Fibroblast of peridontal ligament (primary cell): ENCODE results near the gene AKAP9.
"Not testable (repeated sequence)": the region's sequence is repeated elsewhere in the genome, so short reads cannot be mapped to it uniquely, and the experiment has no call there.

Experiments
- DNase-seq: peaks from one replicate; pipeline ENCODE4 v3.0.0-alpha.2; 2010; ENCODE audit errors: extremely low read depth

Gene AKAP9

DNA sequence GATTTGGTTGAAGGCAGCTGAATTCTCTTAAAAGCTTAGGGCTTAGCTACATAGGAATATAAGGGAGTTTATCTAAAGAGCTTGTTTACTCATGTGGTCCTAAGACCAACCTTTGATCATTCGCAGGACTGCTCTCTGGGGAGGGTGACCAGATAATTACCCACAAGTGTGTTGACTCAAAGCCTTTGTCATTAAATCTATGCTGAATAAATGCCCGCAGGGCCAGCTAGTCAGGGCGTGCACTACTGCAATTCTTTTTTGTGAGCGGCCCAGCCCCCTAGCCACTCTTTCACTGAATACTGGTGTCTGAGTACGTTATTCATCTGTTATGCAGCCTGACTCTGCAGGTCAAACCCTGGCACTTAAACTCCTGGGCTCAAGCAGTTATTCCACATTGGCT is 69.6 kb downstream of the AKAP9 start:
- no peak for DNase-seq

DNA sequence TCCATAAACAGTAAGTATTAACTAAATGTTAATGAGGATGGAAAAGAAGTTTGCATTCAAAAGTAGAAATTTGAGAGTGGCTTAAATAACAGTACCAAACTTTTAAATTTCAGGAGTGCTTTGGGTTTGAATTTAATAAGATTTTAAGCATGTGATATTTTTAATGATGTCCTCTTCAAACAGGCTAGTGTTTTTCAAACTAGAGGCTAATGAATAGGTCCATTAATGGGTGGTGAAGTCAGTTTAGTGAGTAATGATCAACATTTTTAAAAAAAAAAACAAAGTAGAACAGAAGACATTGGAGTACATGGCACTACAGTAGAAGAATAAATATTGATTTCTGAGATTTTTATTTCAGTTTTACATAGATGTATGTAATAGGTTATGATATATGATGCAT is 72.9 kb downstream of the AKAP9 start:
- no peak for DNase-seq

DNA sequence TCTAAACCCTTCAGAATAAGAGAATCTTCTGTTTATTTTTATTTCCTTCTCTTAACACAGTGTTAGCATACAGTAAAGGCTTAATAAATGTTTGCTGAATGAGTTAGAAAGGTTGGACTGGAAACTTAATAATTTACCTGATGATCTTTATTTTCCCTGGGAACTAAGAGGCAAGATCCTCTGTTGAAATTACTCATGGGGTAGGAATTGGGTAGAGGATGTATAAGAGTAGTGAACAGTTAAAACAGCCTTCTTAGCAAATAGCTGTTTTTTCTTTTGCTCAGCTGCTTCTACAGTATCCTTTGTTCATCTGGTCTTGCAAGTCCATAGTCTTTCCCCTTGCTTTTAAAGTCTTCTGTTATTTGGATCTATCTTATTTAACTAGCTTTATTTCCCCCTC is 80.0 kb downstream of the AKAP9 start:
- DNase-seq, result no peak

DNA sequence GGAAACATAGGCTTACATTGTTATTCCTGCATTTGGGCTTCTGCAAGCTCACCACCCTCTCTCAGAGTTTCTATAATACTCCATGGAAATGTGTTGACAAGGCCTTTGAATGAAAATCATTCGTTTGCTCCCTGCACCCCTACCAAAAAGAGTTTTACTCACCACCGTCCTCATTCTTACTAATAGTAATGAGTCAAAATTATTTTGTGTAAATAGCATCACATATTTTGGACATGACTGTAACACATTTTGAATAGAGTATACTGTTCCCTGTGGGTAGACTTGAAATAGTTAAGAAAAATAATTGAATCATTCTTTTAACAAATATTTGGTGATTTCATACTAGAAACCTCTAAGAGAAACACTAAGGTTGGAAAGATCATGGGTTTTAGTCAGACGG is 84.6 kb downstream of the AKAP9 start:
- DNase-seq, result peak; percentile 56

DNA sequence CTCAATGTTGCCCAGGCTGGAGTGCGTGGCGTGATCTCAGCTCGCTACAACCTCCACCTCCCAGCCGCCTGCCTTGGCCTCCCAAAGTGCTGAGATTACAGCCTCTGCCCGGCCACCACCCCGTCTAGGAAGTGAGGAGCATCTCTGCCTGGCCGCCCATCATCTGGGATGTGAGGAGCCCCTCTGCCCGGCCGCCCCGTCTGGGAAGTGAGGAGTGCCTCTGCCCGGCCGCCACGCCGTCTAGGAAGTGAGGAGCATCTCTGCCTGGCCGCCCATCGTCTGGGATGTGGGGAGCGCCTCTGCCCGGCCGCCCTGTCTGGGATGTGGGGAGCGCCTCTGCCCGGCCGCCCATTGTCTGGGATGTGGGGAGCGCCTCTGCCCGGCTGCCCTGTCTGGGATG is 86.0 kb downstream of the AKAP9 start:
- DNase-seq, result not testable (repeated sequence)

DNA sequence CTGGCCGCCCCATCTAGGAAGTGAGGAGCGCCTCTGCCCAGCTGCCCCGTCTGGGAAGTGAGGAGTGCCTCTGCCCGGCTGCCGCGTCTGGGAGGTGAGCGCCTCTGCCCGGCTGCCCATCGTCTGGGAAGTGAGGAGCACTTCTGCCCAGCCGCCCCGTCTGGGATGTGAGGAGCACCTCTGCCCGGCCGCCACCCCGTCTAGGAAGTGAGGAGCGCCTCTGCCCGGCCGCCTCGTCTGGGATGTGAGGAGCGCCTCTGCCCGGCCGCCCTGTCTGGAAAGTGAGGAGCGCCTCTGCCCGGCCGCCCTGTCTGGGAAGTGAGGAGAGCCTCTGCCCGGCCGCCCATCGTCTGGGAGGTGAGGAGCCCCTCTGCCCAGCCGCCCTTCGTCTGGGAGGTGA is 86.5 kb downstream of the AKAP9 start:
- not testable (repeated sequence) for DNase-seq

DNA sequence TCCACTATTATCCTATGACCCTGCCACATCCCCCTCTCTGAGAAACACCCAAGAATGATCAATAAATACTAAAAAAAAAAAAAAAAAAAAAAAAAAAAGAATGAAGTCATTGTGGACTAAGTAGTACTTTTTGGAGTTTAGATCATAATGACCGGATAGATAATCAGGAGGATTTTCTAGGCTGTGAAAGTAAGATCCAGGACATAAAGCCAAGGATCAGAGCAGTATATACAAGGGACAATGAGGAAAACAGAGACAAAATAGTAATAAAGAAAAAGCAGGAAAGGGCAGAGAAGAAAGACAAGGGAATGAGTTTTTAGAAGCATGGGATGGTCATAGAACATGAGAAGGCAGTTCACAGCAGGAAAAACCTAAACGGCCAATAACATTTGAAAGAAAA is 87.6 kb downstream of the AKAP9 start:
- DNase-seq, result no peak

DNA sequence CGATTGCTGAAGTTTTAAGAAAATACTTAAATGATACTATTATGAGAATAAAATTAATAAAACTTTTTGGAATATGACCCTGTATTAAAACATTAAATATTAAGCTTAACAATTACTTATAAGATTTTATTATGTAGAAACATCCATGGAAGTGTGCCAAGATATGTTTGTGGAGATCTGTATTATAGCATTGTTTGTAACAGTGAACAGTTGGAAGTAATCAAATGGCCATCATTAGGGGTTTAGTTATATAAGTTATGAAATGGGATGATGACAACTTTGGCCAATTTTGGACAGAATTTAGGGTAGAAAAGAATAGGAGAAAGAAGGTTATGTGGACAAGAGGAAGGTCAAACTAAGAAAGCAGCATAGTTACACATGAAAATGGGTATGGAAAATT is 88.0 kb downstream of the AKAP9 start:
- DNase-seq, result no peak

DNA sequence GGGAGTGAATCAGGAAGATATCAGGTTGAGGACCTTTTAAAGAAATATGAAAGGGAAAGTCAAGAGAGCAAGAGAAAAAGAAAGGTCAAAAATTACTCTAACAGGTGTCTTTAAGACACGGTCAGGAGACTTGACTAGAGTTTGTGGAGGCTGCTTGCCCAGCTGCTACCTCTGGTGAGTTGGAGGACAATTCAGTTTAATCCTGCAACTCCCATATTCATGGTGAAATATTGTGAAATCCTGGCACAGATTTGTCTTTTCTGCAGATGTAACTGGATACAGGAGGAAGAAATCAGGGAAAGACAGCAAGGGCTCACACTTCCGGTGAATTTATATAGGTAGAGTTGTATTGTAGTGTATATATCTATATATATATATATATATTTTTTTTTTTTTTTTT is 93.5 kb downstream of the AKAP9 start:
- DNase-seq, result peak; percentile 78

DNA sequence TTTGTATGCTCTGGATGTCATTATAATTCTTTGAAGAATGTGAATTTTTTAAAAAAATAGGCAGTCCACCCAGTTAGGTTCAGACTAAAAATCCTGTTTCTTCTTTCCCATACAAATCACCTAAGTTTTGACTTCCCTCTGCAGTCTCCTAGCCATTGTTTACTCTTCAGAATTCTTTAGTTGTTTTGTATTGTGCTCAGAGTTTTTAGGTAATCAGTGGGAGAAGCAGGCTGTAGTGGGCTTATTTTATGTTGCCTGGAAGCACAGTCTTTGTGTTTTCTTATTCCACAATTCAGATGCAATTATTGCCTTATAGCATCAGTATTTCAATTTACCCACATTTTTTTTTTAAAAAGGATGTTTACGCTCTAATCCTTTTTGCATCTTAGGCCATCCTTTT is 94.9 kb downstream of the AKAP9 start:
- no peak for DNase-seq

DNA sequence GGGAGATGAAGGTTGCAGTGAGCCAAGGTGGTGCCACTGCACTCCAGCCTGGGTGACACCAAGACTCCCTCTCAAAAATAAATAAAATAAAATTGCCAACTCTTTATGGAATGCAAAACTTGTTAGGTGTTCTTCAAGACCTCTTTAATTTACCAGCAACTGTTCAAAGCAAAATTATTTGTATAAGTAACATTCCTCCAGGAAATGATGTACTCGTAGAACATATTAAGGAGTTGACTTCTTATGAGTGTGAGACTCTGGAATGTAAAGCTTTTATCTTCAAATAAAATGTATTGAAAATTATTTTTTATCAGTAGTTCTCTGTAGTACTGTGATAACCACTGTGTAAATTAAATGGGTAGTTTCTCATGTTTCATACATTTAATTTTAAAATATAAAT is 99.2 kb downstream of the AKAP9 start:
- no peak for DNase-seq

DNA sequence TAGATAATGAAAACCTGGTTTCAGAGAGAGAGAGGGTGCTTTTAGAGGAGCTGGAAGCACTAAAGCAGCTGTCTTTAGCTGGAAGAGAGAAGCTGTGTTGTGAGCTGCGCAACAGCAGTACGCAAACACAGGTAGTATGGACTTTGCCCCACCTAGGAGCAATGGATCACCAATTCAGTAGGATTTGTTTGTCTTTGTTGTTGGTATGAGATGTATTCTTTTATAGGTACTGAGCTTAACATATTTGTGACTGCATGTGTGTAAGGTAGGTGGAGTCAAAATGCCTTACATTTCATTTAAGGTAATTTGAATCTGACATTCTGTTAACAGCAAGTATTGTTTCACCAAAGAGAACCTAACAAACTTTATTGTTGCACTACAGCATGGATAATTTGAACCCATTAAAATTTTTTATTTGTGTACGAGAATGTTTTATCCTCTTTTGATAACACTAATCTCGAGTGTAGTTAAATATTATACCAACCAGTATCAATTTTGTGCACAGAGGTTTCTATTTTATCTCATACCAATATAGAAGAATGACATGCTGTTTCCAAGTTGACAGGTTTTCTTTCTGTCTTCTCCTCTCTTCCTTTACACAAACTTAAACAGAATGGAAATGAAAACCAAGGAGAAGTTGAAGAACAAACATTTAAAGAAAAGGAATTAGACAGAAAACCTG is 101.5 kb downstream of the AKAP9 start:
- DNase-seq, result no peak

DNA sequence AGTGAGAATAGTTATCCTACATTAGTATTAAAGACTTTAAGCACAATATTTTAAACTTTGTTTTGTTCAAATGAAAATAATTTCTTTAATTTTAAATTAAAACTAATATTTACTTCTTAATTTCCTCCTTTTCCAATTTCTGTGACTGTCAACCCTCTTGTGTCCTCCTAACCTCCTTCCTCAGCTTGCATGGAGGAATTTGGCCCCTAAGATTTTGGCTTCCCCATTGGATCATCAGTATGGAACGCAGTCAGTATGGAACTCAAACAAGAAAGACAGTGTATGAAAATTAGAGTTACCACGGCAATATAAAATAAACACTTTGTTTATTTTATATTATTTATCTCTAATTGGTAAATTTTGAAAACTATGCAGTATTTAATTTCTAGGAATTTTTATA is 102.4 kb downstream of the AKAP9 start:
- DNase-seq, result no peak

DNA sequence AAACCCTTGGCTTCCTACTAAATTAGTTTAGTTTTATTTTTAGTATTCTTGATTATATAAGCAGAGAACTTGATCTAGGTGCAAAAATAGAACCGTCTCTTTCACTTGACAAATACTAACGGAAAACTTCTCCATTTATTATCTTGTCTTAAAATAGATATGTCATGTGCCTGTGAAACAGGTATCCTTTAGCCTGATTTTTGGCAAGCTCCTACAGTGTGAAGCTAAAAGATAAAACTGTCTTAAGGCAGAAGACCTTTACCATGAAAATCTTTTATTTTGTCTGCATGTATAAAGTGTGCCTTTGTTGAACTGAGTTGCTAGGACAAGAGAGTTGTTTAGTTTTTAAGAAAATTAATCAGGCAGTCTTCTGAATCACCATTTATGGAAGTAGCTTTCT is 103.0 kb downstream of the AKAP9 start:
- DNase-seq, result peak; percentile 28

DNA sequence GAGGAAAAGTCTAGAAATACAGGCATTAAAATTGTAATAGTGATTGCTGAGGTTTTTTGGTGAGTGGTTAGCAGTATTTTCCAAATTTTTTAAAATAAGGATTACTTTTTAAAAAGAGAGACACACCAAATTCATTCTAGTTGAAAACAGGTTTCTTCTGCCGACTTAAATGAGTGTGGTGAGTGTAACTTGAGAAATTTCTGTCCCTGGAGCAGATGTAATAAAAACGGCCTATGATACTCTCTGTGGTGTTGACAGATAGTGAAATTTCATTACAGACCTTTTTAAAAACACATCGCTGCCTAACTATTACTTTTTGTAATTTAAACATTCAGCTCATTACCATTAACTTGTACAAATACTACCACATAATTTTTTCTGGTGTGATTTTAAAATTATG is 103.5 kb downstream of the AKAP9 start:
- DNase-seq, result peak; percentile 25

DNA sequence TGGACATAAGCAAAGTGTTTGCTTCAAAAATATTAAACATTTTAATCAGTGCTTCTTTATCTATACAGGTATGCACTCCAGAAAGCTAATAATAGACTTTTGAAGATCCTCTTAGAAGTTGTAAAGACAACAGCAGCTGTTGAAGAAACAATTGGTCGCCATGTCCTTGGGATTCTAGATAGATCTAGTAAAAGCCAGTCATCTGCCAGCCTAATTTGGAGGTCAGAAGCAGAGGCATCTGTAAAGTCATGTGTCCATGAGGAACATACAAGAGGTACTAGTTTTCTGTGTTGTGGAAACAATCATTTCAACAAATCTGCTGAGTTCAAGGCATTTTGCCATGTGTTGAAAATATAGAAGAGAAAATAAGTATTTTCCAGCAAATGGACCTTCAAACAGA is 104.3 kb downstream of the AKAP9 start:
- DNase-seq, result no peak

DNA sequence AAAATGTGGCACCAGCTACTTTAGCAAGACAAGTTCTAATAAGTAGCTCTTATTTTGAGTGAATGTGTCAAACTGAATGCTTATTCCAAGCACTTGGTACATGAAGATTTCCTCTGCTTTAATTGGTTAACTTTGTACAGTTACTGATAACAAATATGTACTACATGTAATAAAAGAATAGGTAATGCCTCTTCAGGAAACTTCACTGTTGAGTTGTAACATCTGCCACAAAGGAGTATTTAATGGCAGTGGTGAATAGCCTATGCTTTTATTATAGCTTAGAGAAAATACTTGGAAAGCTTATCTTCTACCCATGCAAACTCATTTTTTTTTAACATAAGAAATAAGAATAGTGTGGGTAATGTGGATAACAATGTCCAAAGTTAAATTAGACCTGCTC is 111.0 kb downstream of the AKAP9 start:
- DNase-seq, result no peak

DNA sequence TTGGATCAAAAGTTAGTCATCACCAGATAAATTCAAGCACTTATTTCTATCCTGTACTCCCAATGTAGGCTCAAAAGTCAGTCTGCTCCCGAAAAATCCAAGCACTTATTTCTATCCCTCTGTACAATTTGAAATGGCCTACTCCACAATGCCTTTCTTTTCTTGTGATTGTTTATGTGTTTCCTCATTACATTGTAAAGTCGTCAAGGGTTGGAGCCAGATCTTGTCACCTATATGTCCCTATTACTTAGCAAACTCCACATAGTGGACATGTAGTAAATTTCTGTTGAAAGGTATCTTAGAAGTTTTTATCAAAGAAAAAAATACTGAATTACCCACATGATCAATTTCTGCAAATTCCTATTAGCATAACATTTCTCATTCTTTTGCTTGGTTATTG is 111.5 kb downstream of the AKAP9 start:
- no peak for DNase-seq

DNA sequence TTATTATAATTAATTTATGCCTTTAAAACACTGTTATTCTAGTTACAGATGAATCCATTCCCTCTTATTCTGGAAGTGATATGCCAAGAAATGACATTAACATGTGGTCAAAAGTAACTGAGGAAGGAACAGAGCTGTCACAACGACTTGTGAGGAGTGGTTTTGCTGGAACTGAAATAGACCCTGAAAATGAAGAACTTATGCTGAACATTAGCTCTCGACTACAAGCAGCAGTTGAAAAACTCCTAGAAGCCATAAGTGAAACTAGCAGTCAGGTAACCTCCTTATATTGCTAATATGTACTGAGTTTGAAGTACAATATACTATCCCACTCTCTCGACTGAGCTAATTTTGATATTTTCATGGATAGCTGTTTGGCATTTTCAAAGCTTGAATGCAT is 112.0 kb downstream of the AKAP9 start:
- no peak for DNase-seq

DNA sequence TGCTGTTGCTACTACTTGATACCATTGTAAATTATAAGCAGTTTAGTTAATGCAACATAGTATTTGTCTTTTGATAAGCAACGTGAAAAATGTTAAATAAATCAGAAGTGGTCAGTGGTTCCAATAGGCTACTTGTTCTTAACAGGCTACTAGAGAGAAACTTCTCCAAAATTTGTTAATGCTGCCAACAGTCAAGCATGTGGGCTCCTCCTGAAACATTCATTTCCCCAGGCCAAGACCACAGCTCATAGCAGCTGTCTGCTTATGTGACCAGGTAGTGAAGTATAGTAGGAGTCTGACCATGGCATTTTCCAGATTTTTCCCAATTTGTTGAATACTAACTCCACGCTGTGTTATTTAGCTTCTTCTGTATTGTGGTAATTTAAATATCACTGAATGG is 112.7 kb downstream of the AKAP9 start:
- no peak for DNase-seq

DNA sequence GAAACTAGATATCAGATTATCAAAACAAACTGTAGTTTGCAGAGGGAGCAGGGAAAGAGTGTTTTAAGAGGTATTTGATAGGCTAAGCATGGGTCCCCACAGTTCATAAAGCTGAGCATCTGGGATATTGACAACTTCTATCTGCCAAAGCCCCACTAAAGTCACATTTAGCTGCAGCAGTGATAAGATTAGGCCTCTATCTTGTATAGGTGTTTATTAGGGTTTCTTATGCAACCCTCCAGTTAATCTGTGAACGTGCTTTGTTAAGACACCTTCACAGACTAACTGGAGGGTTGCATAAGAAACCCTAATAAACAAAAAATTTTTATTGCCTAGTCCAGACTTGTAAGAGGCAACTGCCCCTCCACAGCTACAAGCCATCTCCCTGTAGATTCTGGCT is 115.6 kb downstream of the AKAP9 start:
- no peak for DNase-seq

DNA sequence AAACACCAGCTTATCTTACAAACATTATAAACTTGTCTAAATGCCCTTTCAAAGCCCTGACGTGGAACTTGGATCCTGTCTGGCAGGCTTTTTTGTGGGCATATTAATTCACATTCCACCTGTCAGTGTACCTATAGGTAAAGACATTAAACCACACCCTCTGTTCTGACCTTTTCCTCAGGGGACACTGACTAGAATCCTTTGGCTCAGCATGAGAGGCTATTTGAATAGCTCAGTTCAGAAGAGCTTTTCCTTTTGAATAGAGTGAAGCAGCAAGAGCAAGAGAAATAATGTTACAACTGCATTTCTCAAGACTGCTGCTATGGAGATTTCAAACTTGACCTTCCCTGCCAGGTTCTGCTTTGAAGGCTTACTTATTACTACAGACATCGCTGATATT is 116.7 kb downstream of the AKAP9 start:
- peak; percentile 10 for DNase-seq

DNA sequence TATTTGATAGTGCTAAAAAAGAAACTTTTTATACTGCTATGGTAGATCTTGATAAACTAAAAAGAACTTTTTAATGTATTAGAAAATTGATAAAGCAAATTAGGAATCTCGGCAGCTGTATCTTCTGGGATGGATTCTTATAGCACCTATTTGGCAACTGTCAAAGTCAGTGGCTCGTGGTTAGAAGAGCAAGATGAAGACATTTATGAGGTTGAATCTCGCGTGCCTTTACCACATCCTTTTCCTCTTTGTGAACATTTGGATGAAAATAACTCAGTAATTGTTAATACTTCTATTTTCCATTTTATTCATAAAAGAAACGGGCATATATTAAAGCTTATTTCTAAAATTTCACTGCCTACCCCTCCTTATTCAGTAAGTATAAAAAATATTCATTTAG is 117.4 kb downstream of the AKAP9 start:
- no peak for DNase-seq

DNA sequence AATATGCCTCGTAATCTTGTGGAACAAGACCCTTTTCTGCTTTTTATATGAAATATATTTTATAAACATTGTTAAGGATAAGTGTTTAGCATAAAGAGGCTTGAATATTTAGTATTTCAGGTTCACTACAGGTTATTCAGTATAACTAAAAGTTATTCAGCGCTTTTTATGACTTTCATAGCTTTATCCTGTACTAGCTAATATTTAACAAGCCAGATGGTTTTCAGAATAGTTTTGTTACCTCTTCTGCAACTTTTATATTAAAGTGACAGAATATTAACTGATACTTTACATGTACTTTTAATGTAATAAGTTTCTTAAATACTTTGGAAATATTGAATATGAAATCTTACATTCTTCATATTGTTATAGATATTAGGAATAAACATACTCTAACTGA is 118.2 kb downstream of the AKAP9 start:
- DNase-seq, result no peak

DNA sequence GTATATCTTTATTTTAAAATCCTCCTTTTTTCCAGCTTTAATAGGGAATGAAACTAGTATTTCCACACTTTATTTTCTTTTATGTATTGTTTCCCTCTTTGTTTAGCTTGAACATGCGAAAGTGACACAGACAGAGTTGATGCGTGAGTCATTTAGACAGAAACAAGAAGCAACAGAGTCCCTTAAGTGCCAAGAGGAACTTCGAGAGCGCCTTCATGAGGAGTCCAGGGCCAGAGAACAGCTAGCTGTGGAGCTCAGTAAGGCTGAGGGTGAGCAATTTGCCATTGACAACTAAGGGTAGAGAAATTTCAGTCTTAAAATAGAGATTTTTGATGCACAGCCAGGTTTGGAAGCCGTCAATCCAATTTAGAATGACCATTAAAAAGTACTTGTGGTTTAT is 120.5 kb downstream of the AKAP9 start:
- no peak for DNase-seq
